Stimulated activated CD8-positive, alpha-beta memory T cell treated with anti-CD3 and anti-CD28 coated beads, Interleukin-15, amount 100 ng/mL, for 4 hours (primary cell): ENCODE measurements around the gene RPS5.
"Not testable (repeated sequence)": the region's sequence is repeated elsewhere in the genome, so short reads cannot be mapped to it uniquely, and the experiment has no call there.

Experiments used
- DNase-seq, 2 donors: peaks; one replicate each; pipeline ENCODE4 v3.0.0-alpha.2; 2020; ENCODE audit warnings: low read depth in 2 of 2

The RPS5 gene

GRCh38 chr19:58406818-58407657, 20.0 kb downstream of the RPS5 start:
- no peak for DNase-seq

DNA sequence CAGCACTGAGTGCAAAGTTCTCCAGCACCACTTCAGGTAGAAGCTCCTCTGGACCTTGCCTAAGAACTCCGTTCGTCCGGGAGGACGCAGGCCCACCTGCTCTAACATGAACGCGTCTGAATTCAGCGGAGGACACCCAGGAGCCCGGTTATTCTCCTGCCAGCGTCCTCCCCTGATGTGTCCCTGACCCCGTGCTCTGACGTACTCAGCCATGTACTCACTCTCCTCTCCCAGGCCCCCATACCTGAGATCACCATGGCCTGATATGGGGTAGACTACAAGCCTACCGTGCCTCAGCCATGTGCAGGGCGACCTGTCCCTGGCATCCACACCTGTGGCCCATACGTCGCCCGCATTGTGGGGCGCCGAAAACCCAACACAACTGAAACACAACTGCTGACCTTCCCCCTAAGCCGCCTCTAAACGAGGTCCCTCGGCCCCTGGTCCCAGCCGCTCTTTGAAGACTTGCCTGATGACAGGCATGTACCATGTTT, 20.6 kb downstream of the RPS5 start:
- DNase-seq = no peak

- peak; percentile 92 for DNase-seq
Measured at GRCh38 chr19:58408152-58409009, 21.3 kb downstream of the RPS5 start, which contains the start of gene ZNF584. Gene ZNF584, plus strand, starts transcription at chr19:58408649. Its CDS starts 499 bp downstream, at chr19:58409148.

- no peak for DNase-seq
Measured at GRCh38 chr19:58409010-58409790, 22.1 kb downstream of the RPS5 start.

DNA sequence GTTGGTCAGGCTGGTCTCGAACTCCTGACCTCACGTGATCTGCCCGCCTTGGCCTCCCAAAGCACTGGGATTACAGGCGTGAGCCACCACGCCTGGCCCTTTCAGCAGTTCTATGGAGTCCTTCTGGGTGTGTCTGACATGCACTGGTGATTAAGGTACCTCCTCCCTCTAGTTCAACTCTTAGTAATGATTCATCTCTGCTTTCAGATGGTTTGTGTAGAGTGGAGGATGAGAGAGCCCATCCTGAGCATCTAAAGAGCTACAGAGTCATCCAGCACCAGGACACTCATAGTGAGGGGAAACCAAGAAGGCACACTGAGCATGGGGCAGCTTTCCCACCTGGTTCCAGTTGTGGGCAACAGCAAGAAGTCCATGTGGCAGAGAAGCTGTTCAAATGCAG, 29.5 kb downstream of the RPS5 start:
- no peak for DNase-seq

- DNase-seq = no peak
Measured at GRCh38 chr19:58417071-58417470, 30.0 kb downstream of the RPS5 start.

DNA sequence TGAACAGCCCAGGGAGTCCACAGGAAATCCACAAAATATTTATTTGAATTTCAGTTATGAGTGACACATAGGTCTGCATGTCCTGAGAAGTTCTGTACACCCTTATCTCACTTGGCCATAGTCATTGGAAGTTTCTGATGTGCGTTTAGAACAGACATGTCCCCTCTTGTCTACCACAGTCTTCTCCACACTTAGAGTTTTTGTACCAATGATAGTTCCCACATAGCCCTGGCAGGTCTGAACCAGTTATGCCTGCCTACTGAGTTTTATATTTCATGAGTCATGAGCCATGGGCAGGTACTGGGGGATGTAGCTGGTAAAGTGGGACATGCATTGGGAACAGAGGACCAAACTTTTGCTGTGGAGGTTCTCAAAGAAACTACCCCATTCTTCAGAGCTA, 41.5 kb downstream of the RPS5 start:
- DNase-seq = no peak

GRCh38 chr19:58429745-58430144, 42.7 kb downstream of the RPS5 start:
- DNase-seq = no peak

GRCh38 chr19:58434217-58434616, 47.1 kb downstream of the RPS5 start:
- no peak for DNase-seq

GRCh38 chr19:58439576-58440554, 52.8 kb downstream of the RPS5 start, which contains the start of gene ZNF132:
Gene ZNF132, minus strand, starts transcription at chr19:58440153. Its CDS starts 332 bp downstream, at chr19:58439821.
- DNase-seq = peak; percentile 88 to 95

GRCh38 chr19:58440556-58440955, 53.5 kb downstream of the RPS5 start:
- no peak for DNase-seq

DNA sequence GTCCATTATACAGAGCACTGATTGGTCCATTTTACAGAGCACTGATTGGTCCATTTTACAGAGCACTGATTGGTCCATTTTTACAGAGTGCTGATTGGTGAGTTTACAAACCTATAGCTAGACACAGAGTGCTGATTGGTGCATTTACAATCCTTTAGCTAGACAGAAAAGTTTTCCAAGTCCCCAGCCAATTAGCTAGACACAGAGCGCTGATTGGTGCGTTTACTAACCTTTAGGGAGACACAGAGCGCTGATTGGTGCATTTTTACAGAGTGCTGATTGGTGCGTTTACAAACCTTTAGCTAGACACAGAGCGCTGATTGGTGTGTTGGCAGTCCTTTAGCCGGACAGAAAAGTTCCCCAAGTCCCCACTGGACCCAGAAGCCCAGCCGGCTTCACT, 55.9 kb downstream of the RPS5 start:
- DNase-seq = not testable (repeated sequence)
